Panc1 (cell line): ENCODE results near the gene APLP2. TPM values are rescaled to one million over a fixed set of nuclear protein-coding genes. Genes with fewer than 3 reads are reported as not detected.

ENCODE experiments used
- ATAC-seq: fragments of 200-7000 bp; cut with Tn5 transposase; 2 replicates; pipeline ENCODE4 v1.9.1; 2020; ENCODE audit warnings: mild to moderate bottlenecking, moderate library complexity
- BruUV-seq: library from RNA; stranded (reverse); fragments of 400-500 nt; replicated peaks from 2 replicates; lab custom pipeline; 2021; lab: Mats Ljungman, UMichigan
- CTCF ChIA-PET: fragments of 300-600 bp; sonication (Branson Sonifier 250); formaldehyde crosslinking; loops from one replicate; lab custom pipeline; 2022; ENCODE audit warnings: antibody characterized with exemption; lab: Charles Lee
- POLR2A ChIA-PET: fragments of 300-600 bp; sonication (Branson Sonifier 250); formaldehyde crosslinking; loops from one replicate; lab custom pipeline; 2022; ENCODE audit warnings: antibody characterized with exemption; lab: Charles Lee
- DNase-seq: peaks from one replicate; pipeline ENCODE4 v3.0.0-alpha.2; 2010; ENCODE audit warnings: low read depth, low spot score
- H3K27ac ChIP-seq: 2 replicates; pipeline ENCODE4 v1.5.1; 2011; ENCODE audit warnings: mild to moderate bottlenecking, low read length, inconsistent platforms
- H3K27me3 ChIP-seq: fragments of 200-500 bp; sonication (Bioruptor generic); 2 replicates; pipeline ENCODE4 v1.6.0; 2014; ENCODE audit warnings: low read length, inconsistent platforms; ENCODE audit not compliant: control insufficient read depth, insufficient read depth
- H3K36me3 ChIP-seq: fragments of 200-500 bp; sonication (Bioruptor generic); 2 replicates; pipeline ENCODE4 v1.5.1; 2014; ENCODE audit warnings: inconsistent platforms, mild to moderate bottlenecking, low read length, moderate library complexity; ENCODE audit not compliant: control insufficient read depth, insufficient read depth
- H3K4me1 ChIP-seq: 2 replicates; pipeline ENCODE4 v1.5.1; 2011; ENCODE audit warnings: inconsistent platforms, mild to moderate bottlenecking, low read length, moderate library complexity; ENCODE audit not compliant: control insufficient read depth, insufficient read depth
- H3K4me3 ChIP-seq, 2 experiments: 2 replicates each; pipeline ENCODE4 v1.5.1; 2011 to 2012; ENCODE audit warnings: low read depth in 2 of 2, low read length in 2 of 2, mild to moderate bottlenecking in 2 of 2, inconsistent platforms in 1 of 2, moderate library complexity in 1 of 2
- H3K9me3 ChIP-seq: fragments of 200-500 bp; sonication (Bioruptor generic); 2 replicates; pipeline ENCODE4 v1.5.1; 2014; ENCODE audit warnings: low read depth, mild to moderate bottlenecking, inconsistent platforms, low read length, moderate library complexity; ENCODE audit not compliant: control insufficient read depth, insufficient read depth
- POLR2AphosphoS5 ChIP-seq: IDR thresholded peaks from 2 replicates; pipeline ENCODE4 v1.6.1; 2012; ENCODE audit warnings: mild to moderate bottlenecking, low read depth, low read length, moderate library complexity
- SIN3A ChIP-seq: IDR thresholded peaks from 2 replicates; pipeline ENCODE4 v1.6.1; 2012; ENCODE audit warnings: low read depth, mild to moderate bottlenecking, low read length, moderate library complexity, borderline replicate concordance; ENCODE audit not compliant: insufficient read depth
- TCF7L2 ChIP-seq: IDR thresholded peaks from 2 replicates; pipeline ENCODE4 v1.6.1; 2011; ENCODE audit warnings: mild to moderate bottlenecking, low read depth, low read length, inconsistent platforms
- in situ Hi-C: cut with HindIII; loops from 2 replicates; pipeline ENCODE4 v1.10.0; 2016; ENCODE audit warnings: low sequenced_read_pairs, low pct_unique_long_range_greater_than_20kb
- intact Hi-C: fragments of 100-400 bp; cut with micrococcal nuclease; formaldehyde crosslinking; loops from one replicate; pipeline ENCODE4 v1.10.0; 2022; ENCODE audit not compliant: unreplicated experiment
- total RNA-seq: library from RNA; stranded (reverse); gene quantifications from one replicate; pipeline ENCODE4 v1.2.1, GENCODE V29; 2021; ENCODE audit not compliant: unreplicated experiment
- TF ChIP-seq, protein P1 (sequence below): fragments of 450-650 bp; IDR thresholded peaks from 2 replicates; pipeline ENCODE4 v1.5.1; 2017; ENCODE audit warnings: mild to moderate bottlenecking
- TF ChIP-seq, protein P2 (sequence below), 2 experiments: IDR thresholded peaks; 2 replicates each; pipeline ENCODE4 v1.6.1; 2011 to 2012; ENCODE audit warnings: low read depth in 2 of 2, control low read depth in 1 of 2, low read length in 1 of 2, mild to moderate bottlenecking in 1 of 2, moderate library complexity in 1 of 2; ENCODE audit not compliant: insufficient read depth in 1 of 2

The APLP2 gene
- total RNA-seq, 1 experiment from 2014 or later, result 589 TPM

DNA sequence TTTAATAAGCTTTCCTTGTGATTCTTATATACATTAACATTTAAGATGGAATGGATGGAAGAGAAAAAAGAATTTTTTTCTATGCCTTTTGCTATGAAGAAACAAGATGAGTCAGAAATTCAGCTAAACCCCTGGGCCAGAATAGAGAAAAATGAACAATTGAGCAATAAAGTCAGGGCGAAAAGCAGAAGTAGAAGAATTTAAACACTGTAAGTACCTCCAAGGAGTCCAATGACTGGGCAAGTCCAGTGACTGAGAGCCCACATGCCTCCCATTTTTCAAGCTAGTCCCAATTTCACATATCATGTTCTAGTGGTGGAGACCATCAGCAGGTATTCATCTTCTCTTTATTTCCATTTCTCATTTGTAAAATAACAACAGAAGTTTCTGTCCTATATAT lies 18.6 kb upstream of the APLP2 start:
- no peak for ATAC-seq
- no TSS peak for BruUV-seq
- H3K9me3 ChIP-seq, result no peaks in the 10 kb centered on the region
- no peaks in the 10 kb centered on the region for H3K4me1 ChIP-seq
- ChIA-PET CTCF (no interaction called here), POLR2A (no interaction called here)
- H3K27ac ChIP-seq, result no peak overlapping the region
- no peaks in the 10 kb centered on the region; the same call in 1 of the 2 replicates for H3K27me3 ChIP-seq
- no peak for DNase-seq
- intact Hi-C loops, result no loop called here
- H3K4me3 ChIP-seq, result no peak overlapping the region
- in situ Hi-C loops, result no loop called here
- TF ChIP-seq, protein P1, sequence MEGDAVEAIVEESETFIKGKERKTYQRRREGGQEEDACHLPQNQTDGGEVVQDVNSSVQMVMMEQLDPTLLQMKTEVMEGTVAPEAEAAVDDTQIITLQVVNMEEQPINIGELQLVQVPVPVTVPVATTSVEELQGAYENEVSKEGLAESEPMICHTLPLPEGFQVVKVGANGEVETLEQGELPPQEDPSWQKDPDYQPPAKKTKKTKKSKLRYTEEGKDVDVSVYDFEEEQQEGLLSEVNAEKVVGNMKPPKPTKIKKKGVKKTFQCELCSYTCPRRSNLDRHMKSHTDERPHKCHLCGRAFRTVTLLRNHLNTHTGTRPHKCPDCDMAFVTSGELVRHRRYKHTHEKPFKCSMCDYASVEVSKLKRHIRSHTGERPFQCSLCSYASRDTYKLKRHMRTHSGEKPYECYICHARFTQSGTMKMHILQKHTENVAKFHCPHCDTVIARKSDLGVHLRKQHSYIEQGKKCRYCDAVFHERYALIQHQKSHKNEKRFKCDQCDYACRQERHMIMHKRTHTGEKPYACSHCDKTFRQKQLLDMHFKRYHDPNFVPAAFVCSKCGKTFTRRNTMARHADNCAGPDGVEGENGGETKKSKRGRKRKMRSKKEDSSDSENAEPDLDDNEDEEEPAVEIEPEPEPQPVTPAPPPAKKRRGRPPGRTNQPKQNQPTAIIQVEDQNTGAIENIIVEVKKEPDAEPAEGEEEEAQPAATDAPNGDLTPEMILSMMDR, result no peak
- TF ChIP-seq, protein P2, sequence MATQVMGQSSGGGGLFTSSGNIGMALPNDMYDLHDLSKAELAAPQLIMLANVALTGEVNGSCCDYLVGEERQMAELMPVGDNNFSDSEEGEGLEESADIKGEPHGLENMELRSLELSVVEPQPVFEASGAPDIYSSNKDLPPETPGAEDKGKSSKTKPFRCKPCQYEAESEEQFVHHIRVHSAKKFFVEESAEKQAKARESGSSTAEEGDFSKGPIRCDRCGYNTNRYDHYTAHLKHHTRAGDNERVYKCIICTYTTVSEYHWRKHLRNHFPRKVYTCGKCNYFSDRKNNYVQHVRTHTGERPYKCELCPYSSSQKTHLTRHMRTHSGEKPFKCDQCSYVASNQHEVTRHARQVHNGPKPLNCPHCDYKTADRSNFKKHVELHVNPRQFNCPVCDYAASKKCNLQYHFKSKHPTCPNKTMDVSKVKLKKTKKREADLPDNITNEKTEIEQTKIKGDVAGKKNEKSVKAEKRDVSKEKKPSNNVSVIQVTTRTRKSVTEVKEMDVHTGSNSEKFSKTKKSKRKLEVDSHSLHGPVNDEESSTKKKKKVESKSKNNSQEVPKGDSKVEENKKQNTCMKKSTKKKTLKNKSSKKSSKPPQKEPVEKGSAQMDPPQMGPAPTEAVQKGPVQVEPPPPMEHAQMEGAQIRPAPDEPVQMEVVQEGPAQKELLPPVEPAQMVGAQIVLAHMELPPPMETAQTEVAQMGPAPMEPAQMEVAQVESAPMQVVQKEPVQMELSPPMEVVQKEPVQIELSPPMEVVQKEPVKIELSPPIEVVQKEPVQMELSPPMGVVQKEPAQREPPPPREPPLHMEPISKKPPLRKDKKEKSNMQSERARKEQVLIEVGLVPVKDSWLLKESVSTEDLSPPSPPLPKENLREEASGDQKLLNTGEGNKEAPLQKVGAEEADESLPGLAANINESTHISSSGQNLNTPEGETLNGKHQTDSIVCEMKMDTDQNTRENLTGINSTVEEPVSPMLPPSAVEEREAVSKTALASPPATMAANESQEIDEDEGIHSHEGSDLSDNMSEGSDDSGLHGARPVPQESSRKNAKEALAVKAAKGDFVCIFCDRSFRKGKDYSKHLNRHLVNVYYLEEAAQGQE (IDR thresholded peaks at IDR 0.05; ENCODE audit: insufficient read depth in 1 of 2, low read depth in 2 of 2, low read length in 1 of 2), result no peak
- no peak for TF ChIP-seq SIN3A
- TF ChIP-seq POLR2AphosphoS5, result no peak
- TF ChIP-seq TCF7L2, result no peak
- no peaks in the 10 kb centered on the region for H3K36me3 ChIP-seq

DNA sequence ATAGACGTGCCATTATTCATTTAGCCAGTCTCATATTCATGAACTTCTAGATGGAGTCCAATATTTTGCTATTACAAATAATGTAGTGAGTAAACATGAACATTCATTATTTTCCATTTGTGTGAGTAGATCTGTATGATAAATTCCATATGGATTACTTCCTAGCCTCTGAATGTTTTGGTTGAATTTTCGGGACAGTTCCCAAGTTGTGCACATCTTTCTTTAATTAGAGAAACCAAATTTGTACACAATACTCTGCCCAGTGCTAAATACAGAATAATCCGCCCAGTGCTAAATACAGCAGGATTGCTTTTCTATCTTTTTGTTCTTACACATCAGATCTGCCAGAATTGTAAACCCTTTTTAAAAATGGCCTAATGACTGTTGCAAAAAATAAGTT lies 17.1 kb upstream of the APLP2 start:
- CTCF ChIA-PET, result no interaction called here

More for the DNA sequence above, 17.1 kb upstream of the APLP2 start:
- Histone ChIP-seq H3K9me3 (no peaks in the 10 kb centered on the region), H3K4me1 (no peaks in the 10 kb centered on the region), H3K27ac (no peak overlapping the region), H3K36me3 (no peaks in the 10 kb centered on the region), H3K4me3 (no peak overlapping the region), H3K27me3 (no peaks in the 10 kb centered on the region; the same call in 1 of the 2 replicates)
- ATAC-seq, result no peak
- no peak for DNase-seq
- BruUV-seq, result no TSS peak
- POLR2A ChIA-PET, result no interaction called here
- in situ Hi-C loops, result no loop called here
- TF ChIP-seq SIN3A (no peak), TCF7L2 (no peak), POLR2AphosphoS5 (no peak)
- TF ChIP-seq, protein P1, result no peak
- intact Hi-C loops, result no loop called here
